HepG2 (cell line): ENCODE results near the gene AGBL3. TPM values are rescaled to one million over a fixed set of nuclear protein-coding genes. Genes with fewer than 3 reads are reported as not detected.
A peak's percentile ranks its signal among the peaks of the same experiment; 100 is the strongest.

Source experiments
- ATAC-seq: fragments of 200-7000 bp; cut with Tn5 transposase; 3 replicates; pipeline ENCODE4 v1.9.1; 2020; ENCODE audit warnings: mild to moderate bottlenecking, moderate library complexity
- BruUV-seq: library from RNA; stranded (reverse); fragments of 400-500 nt; replicated peaks from 2 replicates; lab custom pipeline; 2021; lab: Mats Ljungman, UMichigan
- CTCF ChIA-PET: fragments of 300-600 bp; formaldehyde crosslinking; extraction: SDS; loops from one replicate; lab custom pipeline; 2021; ENCODE audit warnings: low total read pairs, inconsistent platforms, low intra/inter-chr PET ratio; lab: Yijun Ruan, JAX
- POLR2A ChIA-PET: fragments of 350-600 bp; sonication (Branson Sonifier 250); formaldehyde crosslinking; loops from one replicate; lab custom pipeline; 2020; ENCODE audit warnings: antibody characterized with exemption, inconsistent platforms; lab: Yijun Ruan, JAX
- DNase-seq: peaks from one replicate; pipeline ENCODE4 v3.0.0-alpha.2; 2015; ENCODE audit warnings: low spot score
- FAIRE-seq: peaks from 3 replicates; lab custom pipeline; 2011; peaks lifted over from hg19 to GRCh38; lab: Jason Lieb, UNC
- H2AFZ ChIP-seq: one replicate; pipeline ENCODE4 v1.6.1; 2011; ENCODE audit warnings: low read length, inconsistent platforms
- H3K27ac ChIP-seq: fragments of 300-600 bp; 3 replicates; pipeline ENCODE4 v1.8.0; 2011; ENCODE audit warnings: mixed run types, mild to moderate bottlenecking, mixed read lengths, low read length, inconsistent platforms; ENCODE audit not compliant: insufficient read depth; ENCODE audit errors: extremely low read length
- H3K27me3 ChIP-seq, 2 experiments: fragments of 200-600 bp in 1 of 2; 2 replicates in 1 of 2; 3 replicates in 1 of 2; pipeline versions ENCODE4 v1.6.0 to v1.8.0; 2011; ENCODE audit warnings: low read length in 2 of 2, mild to moderate bottlenecking in 2 of 2, moderate library complexity in 2 of 2, inconsistent platforms in 1 of 2; ENCODE audit not compliant: insufficient read depth in 2 of 2, control insufficient read depth in 1 of 2
- H3K36me3 ChIP-seq, 2 experiments: fragments of 200-600 bp in 1 of 2; replicated peaks in 1 of 2; 2 replicates in 1 of 2; 3 replicates in 1 of 2; pipeline versions ENCODE4 v1.5.1 to v1.8.0; 2011; ENCODE audit warnings: low read length in 2 of 2, inconsistent platforms in 1 of 2; ENCODE audit not compliant: insufficient read depth in 2 of 2, control insufficient read depth in 1 of 2
- H3K4me1 ChIP-seq: 2 replicates; pipeline ENCODE4 v1.5.1; 2012; ENCODE audit warnings: low read length, inconsistent platforms; ENCODE audit not compliant: insufficient read depth
- H3K4me2 ChIP-seq: 2 replicates; pipeline ENCODE4 v1.6.0; 2011; ENCODE audit warnings: low read depth, low read length, inconsistent platforms
- H3K4me3 ChIP-seq, 3 experiments: fragments of 200-600 bp in 1 of 3; sonication (generic), shearing (Covaris generic) in 1 of 3; replicated peaks in 1 of 3; 2 replicates each; pipeline ENCODE4 v1.5.1; 2011 to 2016; ENCODE audit warnings: low read length in 3 of 3, inconsistent platforms in 2 of 3, low read depth in 2 of 3, mild to moderate bottlenecking in 2 of 3, control low read depth in 1 of 3, mixed read lengths in 1 of 3; ENCODE audit not compliant: insufficient read depth in 1 of 3
- H3K79me2 ChIP-seq: one replicate; pipeline ENCODE4 v1.6.1; 2011; ENCODE audit warnings: low read length, inconsistent platforms; ENCODE audit not compliant: insufficient read depth
- H3K9ac ChIP-seq: 2 replicates; pipeline ENCODE4 v1.6.0; 2011; ENCODE audit warnings: mild to moderate bottlenecking, low read depth, low read length, inconsistent platforms; ENCODE audit not compliant: insufficient read depth
- H3K9me3 ChIP-seq: 2 replicates; pipeline ENCODE4 v1.5.1; 2012; ENCODE audit warnings: mild to moderate bottlenecking, low read length
- H4K20me1 ChIP-seq: 2 replicates; pipeline ENCODE4 v1.6.0; 2011; ENCODE audit warnings: inconsistent platforms, mild to moderate bottlenecking, low read length, moderate library complexity; ENCODE audit not compliant: insufficient read depth
- BRF2 ChIP-seq: sonication (generic); formaldehyde crosslinking; IDR thresholded peaks from 2 replicates; pipeline ENCODE4 v1.8.1; 2022; ENCODE audit warnings: mild to moderate bottlenecking, missing genetic modification reagents
- CEBPB ChIP-seq: IDR thresholded peaks from 2 replicates; pipeline ENCODE4 v1.6.1; 2011; ENCODE audit warnings: low read depth, low read length, improper control_type of control experiment, borderline replicate concordance
- FOXM1 ChIP-seq: sonication (generic); formaldehyde crosslinking; IDR thresholded peaks from 2 replicates; pipeline ENCODE4 v1.5.0; 2020; ENCODE audit warnings: missing genetic modification reagents
- HNF4G ChIP-seq, 2 experiments: sonication (generic) in 1 of 2; formaldehyde crosslinking in 1 of 2; IDR thresholded peaks; 2 replicates each; pipeline versions ENCODE4 v1.4.0 to v1.6.1; 2011 to 2020; ENCODE audit warnings: borderline replicate concordance in 2 of 2, low read depth in 2 of 2, mild to moderate bottlenecking in 2 of 2, low read length in 1 of 2, missing genetic modification reagents in 1 of 2, moderate library complexity in 1 of 2
- PHF21A ChIP-seq: sonication (generic); formaldehyde crosslinking; IDR thresholded peaks from 2 replicates; pipeline ENCODE4 v1.5.0; 2020; ENCODE audit warnings: mild to moderate bottlenecking, missing genetic modification reagents
- POLR2A ChIP-seq, 2 experiments: IDR thresholded peaks; 2 replicates each; pipeline ENCODE4 v1.6.1; 2011; ENCODE audit warnings: low read depth in 2 of 2, low read length in 2 of 2, mild to moderate bottlenecking in 1 of 2, moderate library complexity in 1 of 2; ENCODE audit not compliant: insufficient read depth in 1 of 2
- UBTF ChIP-seq: sonication (generic); formaldehyde crosslinking; IDR thresholded peaks from 2 replicates; pipeline ENCODE4 v1.4.0; 2020; ENCODE audit warnings: mild to moderate bottlenecking, missing genetic modification reagents
- ZNF20 ChIP-seq: sonication (generic); formaldehyde crosslinking; IDR thresholded peaks from 2 replicates; pipeline ENCODE4 v1.4.0; 2020; ENCODE audit warnings: mild to moderate bottlenecking, moderate library complexity, missing genetic modification reagents
- ZNF225 ChIP-seq: sonication (generic); formaldehyde crosslinking; IDR thresholded peaks from 2 replicates; pipeline ENCODE4 v1.4.0; 2020; ENCODE audit warnings: mild to moderate bottlenecking, missing genetic modification reagents
- ZNF761 ChIP-seq: sonication (generic); formaldehyde crosslinking; conservative IDR thresholded peaks from 2 replicates; pipeline ENCODE4 v1.4.0; 2020; ENCODE audit warnings: mild to moderate bottlenecking, missing genetic modification reagents
- WGBS: methylation state at CpG from one replicate; pipeline ENCODE4 v1.1.6; 2017; ENCODE audit warnings: low lambda C conversion rate; 5-methylcytosine and 5-hydroxymethylcytosine counted together
- in situ Hi-C: cut with HindIII; loops from 2 replicates; pipeline ENCODE4 v1.10.0; 2017; ENCODE audit warnings: low pct_unique_long_range_greater_than_20kb; ENCODE audit not compliant: extremely low pct_ligation_motif_present
- intact Hi-C: fragments of 100-400 bp; cut with micrococcal nuclease; formaldehyde crosslinking; loops from one replicate; pipeline ENCODE4 v1.10.0; 2022; ENCODE audit not compliant: unreplicated experiment
- polyA plus RNA-seq, 8 experiments: library from polyadenylated mRNA; depleted of rRNA in 3 of 8; stranded (reverse) in 7 of 8; unstranded in 1 of 8; fragments of >200 nt; fragmentation: Illumina TruSeq in 4 of 8; extraction: Trizol in 4 of 8; gene quantifications; 2 replicates each; pipeline versions ENCODE4 v1.2.1 to v1.2.3, GENCODE V29; 2011 to 2016; ENCODE audit warnings: low read depth in 4 of 8, missing spikeins in 1 of 8, mixed read lengths in 1 of 8; ENCODE audit not compliant: insufficient read depth in 1 of 8
- total RNA-seq, 5 experiments: library from RNA; depleted of rRNA; stranded (reverse); fragments of >200 nt; fragmentation: Illumina TruSeq; extraction: Trizol; gene quantifications; 2 replicates each; pipeline ENCODE4 v1.2.3, GENCODE V29; 2016; ENCODE audit warnings: low read depth in 1 of 5
- TF ChIP-seq, protein P1 (sequence below): sonication (generic); formaldehyde crosslinking; IDR thresholded peaks from 2 replicates; pipeline ENCODE4 v1.4.0; 2020; ENCODE audit warnings: mild to moderate bottlenecking, missing genetic modification reagents

Gene AGBL3
- total and polyA plus RNA-seq, 2 of the 13 experiments (the other 11 are each of a cell fraction or from before 2014, with no cell fraction given): 2.2 to 7.2 TPM

- peaks cover 13% of the 10 kb centered on the region for H3K4me1 ChIP-seq
- no peak overlapping the region for H2AFZ ChIP-seq
- no peak for FAIRE-seq
- in situ Hi-C loops: no loop called here
- no peaks in the 10 kb centered on the region for H3K36me3 ChIP-seq
- H4K20me1 ChIP-seq: no peaks in the 10 kb centered on the region
- POLR2A ChIA-PET: no interaction called here
- CTCF ChIA-PET: no interaction called here
- ATAC-seq: no peak
- H3K27me3 ChIP-seq: no peaks in the 10 kb centered on the region; a peak in 1 of 5 replicates
- BruUV-seq: no TSS peak
- no peak overlapping the region for H3K4me2 ChIP-seq
- H3K9ac ChIP-seq: no peak overlapping the region
- intact Hi-C loops: loop anchor here (10.0 kb wide), 1 partner anchor 57 kb away; no protein-coding TSS in a partner anchor
- H3K79me2 ChIP-seq: no peaks in the 10 kb centered on the region
- H3K4me3 ChIP-seq: no peak overlapping the region
- TF ChIP-seq CEBPB (peak; percentile 80), POLR2A (IDR thresholded peaks at IDR 0.05; ENCODE audit: insufficient read depth in 1 of 2, low read depth in 2 of 2, low read length in 2 of 2) (no peak), ZNF225 (CRISPR knock-in tag) (no peak)
- TF ChIP-seq, protein P1, sequence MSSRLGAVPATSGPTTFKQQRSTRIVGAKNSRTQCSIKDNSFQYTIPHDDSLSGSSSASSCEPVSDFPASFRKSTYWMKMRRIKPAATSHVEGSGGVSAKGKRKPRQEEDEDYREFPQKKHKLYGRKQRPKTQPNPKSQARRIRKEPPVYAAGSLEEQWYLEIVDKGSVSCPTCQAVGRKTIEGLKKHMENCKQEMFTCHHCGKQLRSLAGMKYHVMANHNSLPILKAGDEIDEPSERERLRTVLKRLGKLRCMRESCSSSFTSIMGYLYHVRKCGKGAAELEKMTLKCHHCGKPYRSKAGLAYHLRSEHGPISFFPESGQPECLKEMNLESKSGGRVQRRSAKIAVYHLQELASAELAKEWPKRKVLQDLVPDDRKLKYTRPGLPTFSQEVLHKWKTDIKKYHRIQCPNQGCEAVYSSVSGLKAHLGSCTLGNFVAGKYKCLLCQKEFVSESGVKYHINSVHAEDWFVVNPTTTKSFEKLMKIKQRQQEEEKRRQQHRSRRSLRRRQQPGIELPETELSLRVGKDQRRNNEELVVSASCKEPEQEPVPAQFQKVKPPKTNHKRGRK (CRISPR knock-in tag): no peak
- 40% methylated on average over 2 of the region's 2 CpGs for WGBS
- no peaks in the 10 kb centered on the region for H3K9me3 ChIP-seq
- H3K27ac ChIP-seq: no peak overlapping the region
- no peak for DNase-seq
Observed at GRCh38 chr7:135111379-135111778, 125.1 kb downstream of the AGBL3 start.

GRCh38 chr7:135114622-135115021 lies 128.3 kb downstream of the AGBL3 start:
- H3K27me3 ChIP-seq: no peaks in the 10 kb centered on the region; a peak in 1 of 5 replicates
- no peaks in the 10 kb centered on the region for H3K9me3 ChIP-seq
- DNase-seq (no peak), FAIRE-seq (peak; percentile 18), ATAC-seq (peak; percentile 38; the same call in 1 of the 3 replicates)
- H3K27ac ChIP-seq: no peak overlapping the region
- CTCF ChIA-PET: no interaction called here
- H2AFZ ChIP-seq: no peak overlapping the region
- peak overlapping the region; percentile 36; the same call in 1 of the 2 replicates for H3K4me2 ChIP-seq
- WGBS: 81% methylated on average over 1 of the region's 1 CpG
- BruUV-seq: no TSS peak
- no peaks in the 10 kb centered on the region for H3K36me3 ChIP-seq
- no peaks in the 10 kb centered on the region for H4K20me1 ChIP-seq
- peaks cover 19% of the 10 kb centered on the region for H3K4me1 ChIP-seq
- H3K79me2 ChIP-seq: no peaks in the 10 kb centered on the region
- in situ Hi-C loops: no loop called here
- H3K9ac ChIP-seq: no peak overlapping the region
- H3K4me3 ChIP-seq: no peak overlapping the region
- POLR2A ChIA-PET: no interaction called here
- intact Hi-C loops: loop anchor here (10.0 kb wide), 1 partner anchor 60 kb away; no protein-coding TSS in a partner anchor
- TF ChIP-seq BRF2: no peak
- no peak for TF ChIP-seq HNF4G (IDR thresholded peaks at IDR 0.05; ENCODE audit: borderline replicate concordance, low read depth, low read length)
- TF ChIP-seq HNF4G (CRISPR knock-in tag; IDR thresholded peaks at IDR 0.05; ENCODE audit: borderline replicate concordance, low read depth): no peak
- no peak for TF ChIP-seq FOXM1 (CRISPR knock-in tag)
- no peak for TF ChIP-seq ZNF20
- no peak for TF ChIP-seq ZNF761 (CRISPR knock-in tag)
- TF ChIP-seq UBTF (CRISPR knock-in tag): no peak
- peak; percentile 57; the same call in 1 of the 2 replicates for TF ChIP-seq PHF21A (CRISPR knock-in tag)
